Occipital lobe (tissue), 2 donors: Measurements from ENCODE around the gene ITPRIP. TPM values are rescaled to one million over a fixed set of nuclear protein-coding genes. Genes with fewer than 3 reads are reported as not detected.

Experiments
- DNase-seq: peaks from one replicate; lab custom pipeline; 2025; lab: John Stamatoyannopoulos, UW
- total RNA-seq: library from RNA; depleted of rRNA; stranded (reverse); fragments of >200 nt; gene quantifications from one replicate; pipeline ENCODE4 v1.2.3, GENCODE V29; 2014

The ITPRIP gene, protein sequence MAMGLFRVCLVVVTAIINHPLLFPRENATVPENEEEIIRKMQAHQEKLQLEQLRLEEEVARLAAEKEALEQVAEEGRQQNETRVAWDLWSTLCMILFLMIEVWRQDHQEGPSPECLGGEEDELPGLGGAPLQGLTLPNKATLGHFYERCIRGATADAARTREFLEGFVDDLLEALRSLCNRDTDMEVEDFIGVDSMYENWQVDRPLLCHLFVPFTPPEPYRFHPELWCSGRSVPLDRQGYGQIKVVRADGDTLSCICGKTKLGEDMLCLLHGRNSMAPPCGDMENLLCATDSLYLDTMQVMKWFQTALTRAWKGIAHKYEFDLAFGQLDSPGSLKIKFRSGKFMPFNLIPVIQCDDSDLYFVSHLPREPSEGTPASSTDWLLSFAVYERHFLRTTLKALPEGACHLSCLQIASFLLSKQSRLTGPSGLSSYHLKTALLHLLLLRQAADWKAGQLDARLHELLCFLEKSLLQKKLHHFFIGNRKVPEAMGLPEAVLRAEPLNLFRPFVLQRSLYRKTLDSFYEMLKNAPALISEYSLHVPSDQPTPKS
- total RNA-seq: 1.6 TPM

DNA sequence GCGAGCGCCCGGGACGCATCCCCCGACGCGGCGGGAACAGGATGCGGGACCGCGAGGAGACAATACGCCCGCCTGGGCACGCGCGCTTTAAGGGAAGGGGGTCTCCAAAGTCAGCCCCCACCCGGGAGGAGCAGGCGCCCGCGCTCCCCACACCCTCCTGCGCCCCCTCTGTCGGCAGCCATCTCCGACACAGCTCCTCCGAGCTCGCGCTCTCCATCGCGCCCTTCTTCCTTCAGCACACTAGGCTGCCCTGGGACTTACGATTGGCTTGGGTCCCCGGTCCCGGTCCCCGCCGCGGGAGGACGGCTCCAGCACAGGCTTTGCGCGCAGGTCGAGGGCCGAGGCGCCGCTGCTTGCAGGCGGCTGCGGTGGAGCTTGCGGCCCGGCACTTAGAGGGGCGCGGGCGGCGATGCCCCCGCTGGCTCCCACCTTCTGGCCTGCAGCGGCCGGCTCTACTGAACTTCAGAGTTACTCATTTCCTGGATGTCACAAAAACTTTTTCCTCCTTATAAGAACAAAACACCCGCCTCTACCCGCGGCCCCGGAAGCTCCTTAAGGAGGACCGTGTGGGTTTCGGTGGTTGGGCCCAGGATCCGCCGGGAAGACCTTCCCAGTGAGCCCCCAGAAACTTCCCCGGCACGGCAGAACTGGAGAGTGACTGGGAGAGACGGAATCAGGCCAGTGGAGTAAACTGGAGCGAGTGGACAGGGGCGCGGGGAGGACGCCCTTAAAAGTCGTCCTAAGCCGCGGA, at the start of gene ITPRIP:
TSS of gene ITPRIP (minus strand) at position 481 of the 751 bp plus-strand sequence. CDS start 22,414 bp downstream, outside the sequence.
- DNase-seq: no peak

DNA sequence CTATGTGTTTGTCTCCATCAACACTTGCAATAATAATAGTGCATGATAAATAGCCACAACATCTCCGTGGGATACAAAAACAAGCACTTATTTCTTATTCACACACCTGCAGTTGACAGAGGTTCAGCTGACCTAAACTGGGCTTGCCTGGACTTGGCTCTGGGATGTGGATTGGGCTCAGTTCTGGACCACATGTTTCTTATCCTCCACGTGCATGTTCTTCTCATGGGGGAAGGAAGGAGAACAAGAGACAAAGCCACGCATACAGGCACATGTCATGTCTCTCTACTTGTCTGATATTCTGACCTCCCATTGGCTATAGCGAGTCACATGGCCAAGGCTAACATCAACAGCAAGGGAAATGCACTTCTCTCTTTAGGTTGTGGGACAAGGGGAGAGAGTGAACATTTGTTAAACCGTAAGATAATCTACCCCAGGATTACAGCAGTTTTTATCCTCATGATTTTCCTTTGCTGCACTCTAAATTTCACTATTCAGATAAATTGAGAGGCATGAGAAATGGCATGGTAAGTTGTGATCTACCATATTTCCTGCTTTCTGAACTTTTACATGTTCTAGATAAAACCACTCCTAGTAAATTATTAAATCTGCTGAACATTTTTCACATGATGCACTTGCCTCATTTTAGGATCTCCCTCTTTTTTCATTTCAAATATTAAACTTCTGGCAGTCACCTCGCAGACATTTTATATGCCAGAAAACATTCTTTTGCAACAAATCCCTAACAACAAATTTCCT, 49.0 kb upstream of the ITPRIP start:
- DNase-seq: no peak

DNA sequence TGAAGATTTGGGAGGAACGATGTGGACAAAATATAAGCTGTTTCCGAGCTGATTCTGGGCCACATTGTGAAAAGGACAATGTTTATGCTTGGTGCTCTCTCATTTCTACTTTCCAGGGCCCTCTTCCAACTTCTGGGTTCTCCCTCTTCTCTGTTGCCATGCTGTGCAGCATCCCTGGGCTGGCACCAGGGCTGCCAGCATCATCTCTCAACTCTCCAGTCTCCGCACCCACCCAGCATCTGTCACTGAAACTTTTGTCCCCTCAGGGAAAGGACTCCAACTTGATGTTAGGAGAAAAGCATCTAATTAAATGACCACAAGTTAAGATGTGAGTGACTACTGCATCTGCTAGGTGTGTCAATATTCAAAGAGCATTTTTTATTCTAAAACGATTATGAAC, 42.1 kb upstream of the ITPRIP start:
- no peak for DNase-seq

DNA sequence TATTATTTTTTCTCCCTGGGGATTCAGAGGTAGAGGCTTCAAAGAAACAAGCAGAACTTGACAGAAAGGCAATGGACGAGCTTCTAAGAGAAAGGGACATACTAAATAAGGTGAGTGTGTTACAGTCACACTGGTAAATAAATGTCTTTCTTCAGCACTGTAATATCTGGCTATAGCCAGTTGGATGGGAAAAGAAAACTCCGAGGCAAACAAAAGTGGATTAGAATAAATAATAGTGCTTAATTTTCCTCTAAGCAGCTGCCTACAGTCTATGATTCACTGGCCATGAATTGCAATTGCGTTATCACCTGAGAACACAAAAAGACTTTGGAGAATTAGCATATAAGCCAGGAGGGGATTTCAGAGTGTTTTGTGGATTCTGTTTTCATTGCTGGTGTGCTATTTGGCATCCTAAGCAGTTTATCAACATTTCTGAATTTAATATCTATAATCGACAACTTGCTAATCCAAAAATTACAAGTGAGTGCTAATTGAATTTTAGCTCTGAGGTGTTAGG, 38.6 kb upstream of the ITPRIP start:
- no peak for DNase-seq

DNA sequence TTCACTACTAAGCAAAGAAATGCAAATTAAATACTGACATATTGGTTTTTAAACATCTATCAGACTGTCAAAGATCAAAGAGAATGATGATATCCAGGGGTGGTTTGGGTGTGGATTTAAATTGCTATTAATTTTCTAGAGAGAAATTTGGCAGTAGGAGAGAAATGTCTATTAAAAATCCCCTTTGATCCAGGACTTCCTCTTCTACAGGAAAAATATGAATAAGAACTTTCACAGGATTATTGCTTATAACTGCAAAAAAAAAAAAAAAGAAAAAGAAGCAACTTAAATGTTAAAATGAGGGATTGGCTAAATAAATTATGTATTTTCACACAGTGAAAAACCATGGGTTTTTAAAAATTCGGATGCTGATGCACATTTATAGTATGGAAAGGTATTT, 36.3 kb upstream of the ITPRIP start:
- DNase-seq: no peak

DNA sequence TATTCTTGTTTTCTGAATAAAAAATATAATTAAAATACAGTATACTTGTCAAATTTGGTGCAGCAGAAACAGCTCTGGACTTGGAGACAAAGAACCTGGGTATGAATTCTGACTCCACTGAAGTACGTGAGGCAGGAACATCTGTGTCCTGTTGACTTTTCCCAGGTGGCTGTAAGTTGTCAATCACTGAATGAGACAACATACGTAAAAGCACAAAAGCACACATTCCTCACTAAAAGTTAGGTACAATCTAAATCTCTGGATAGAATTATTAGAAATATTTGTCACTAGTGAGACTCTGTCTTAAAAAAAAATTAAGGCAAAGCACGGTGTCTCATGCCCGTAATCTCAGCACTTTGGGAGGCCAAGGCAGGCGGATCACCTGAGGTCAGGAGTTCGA, 33.5 kb upstream of the ITPRIP start:
- DNase-seq: no peak

DNA sequence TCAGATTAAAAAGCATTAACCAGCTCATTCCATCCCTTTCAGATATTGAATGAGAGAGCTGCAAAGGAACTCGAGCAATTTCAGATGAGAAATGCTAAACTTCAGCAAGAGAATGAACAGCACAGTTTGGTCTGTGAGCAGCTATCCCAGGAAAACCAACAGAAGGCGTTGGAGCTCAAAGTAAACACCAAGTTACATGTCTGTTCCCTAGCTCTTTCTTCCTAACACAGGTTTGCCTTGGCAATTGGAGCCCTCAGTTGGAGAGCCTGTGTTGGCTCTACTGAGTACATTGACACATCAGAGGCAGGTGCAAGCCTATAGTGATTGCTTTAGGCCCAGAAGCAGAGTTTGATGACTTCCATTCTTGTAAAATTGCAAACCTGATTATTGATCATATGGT, 30.1 kb upstream of the ITPRIP start:
- no peak for DNase-seq

DNA sequence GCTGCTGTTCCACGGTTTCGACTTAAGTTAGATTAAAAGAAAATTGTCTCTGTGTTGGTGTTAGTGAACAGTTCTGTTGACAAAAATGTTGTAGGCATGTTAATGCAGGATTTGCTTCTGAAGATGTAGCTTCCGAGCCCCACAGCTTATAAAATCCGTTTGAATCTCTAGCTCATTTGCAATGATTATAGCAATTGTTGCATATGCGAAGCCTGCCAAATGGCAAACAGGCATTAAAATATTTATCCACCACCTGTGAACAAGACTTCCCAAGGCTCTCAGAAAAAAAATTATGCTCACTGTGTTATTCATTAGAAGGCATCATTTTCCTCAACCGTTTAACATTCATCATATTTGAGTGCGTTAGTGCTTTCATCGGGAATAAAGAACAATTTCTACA, 29.6 kb upstream of the ITPRIP start:
- no peak for DNase-seq

DNA sequence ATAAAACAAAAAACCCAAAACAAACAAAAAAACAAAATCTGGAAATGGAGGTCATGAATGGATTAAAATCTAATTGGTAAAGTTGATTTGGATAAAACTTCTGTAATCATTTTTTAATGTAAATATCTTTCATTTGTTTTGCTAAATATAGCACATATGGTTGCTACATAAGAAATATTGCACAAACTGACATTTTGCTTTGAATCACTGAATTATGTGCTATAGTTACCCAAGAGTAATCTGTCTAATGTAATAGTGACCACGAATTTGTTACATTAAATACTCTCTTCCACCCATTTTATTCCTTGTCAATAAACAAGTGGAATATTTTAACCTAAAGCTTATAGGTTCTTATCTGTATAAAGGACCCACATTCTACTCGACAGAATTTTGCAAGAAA, 21.5 kb upstream of the ITPRIP start:
- no peak for DNase-seq

DNA sequence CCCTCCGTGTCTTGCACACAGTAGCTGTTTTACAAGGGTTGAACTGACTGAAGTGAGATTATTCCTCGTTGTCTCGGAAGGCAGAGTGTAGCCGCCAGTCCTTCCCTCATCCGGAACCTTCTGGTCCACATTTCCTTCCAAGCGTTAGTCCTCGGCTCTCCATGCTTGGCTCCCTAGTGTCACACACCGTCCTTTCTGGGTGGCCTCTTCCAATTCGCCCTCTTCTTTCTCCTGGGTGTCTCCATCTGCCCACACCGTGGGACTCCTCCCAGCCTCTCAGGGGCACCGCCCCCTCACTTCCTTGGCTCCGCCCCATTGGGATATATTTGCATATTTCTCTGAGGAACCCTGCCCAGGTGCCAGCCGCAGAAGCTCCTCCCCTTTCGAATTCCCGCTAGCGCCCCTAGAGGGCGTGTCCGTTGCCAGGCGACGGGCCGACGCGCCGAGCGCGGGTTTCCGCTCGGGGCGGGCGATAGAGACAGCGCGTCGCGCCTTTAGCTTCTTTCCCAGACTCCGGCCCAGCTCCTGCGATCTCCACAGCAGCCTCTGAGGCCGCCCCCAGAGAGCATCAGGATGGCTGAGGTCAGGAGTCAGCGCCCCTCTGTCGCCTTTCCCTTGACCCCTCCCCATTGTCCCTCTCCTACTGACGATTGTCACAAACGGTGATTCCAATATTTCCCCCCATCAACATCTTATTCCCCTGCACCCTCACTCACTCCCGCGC, 15.2 kb upstream of the ITPRIP start, which contains the start of gene CFAP58:
TSS of gene CFAP58 (plus strand) at position 509 of the 724 bp plus-strand sequence. CDS start at position 574, 65 bp downstream.
- DNase-seq: peak; percentile 79

DNA sequence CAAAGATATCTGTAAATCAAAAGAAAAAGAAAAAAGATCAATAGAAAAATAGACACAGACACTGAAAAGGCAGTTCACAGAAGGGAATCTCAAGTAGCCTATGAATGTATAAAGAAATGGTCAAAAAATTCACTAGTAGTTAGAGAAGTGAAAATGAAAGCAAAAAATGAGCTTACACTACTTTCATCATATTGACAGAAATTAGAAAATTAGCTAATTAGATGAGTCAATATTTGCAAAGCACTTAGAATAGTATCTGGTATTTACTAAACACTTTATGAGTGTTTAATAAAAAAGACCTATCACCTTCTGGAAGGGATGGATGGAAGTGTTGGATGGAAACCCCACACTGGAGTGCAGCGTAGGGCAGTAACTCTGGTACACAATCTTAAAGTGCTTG, 13.7 kb upstream of the ITPRIP start:
- no peak for DNase-seq

DNA sequence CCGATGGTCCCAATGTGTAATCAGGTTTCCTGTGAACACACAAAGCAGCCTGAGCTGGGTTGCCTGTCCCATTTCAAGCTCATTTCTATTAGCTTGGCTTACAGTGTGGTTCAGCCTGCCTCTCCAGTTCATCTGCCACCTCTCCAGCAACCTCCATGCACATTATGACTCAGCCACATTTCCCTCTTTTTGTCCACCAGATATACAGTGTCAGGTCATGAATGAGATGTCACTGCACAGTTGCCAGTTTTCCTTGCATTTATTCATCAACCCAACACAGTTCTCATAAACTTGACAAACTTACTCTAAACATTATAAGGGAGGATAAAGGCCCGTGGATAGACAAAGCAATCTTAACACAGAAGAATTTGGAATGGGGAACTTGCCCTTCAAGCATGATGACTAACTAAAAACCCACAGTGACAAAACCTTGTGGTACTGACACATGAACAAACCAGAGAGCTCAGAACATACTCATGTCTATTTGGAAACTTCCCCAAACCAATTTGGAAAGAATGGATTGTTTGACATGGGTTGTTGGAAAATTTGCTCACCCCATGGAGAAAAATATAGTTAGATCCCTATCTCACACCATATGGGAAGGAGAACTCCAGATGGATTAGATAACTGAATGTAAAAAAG, 12.9 kb upstream of the ITPRIP start:
- DNase-seq: no peak

DNA sequence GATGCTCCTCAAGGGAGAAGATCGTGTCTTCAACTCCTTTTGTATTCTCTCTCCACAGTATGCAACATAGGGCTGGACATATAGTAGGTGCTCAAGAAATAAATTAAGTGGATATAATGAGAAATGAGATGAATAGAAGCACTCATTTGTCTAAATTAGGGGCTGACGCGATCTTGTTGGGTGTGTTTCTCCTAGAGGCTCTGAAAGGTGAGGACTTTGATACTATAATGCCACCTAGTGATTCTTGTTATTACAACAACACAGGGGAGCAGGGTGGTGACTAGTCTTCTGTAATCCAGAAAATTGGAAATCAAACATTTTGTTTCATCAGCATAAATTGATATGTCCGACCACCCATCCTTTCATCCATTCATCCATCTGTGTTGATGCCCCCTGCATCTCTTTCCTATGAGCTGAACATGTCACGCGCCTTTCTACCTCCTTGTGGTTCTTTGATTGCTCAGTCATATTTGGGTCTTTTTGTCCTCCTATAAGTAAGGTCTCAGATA, 11.9 kb upstream of the ITPRIP start:
- DNase-seq: no peak

DNA sequence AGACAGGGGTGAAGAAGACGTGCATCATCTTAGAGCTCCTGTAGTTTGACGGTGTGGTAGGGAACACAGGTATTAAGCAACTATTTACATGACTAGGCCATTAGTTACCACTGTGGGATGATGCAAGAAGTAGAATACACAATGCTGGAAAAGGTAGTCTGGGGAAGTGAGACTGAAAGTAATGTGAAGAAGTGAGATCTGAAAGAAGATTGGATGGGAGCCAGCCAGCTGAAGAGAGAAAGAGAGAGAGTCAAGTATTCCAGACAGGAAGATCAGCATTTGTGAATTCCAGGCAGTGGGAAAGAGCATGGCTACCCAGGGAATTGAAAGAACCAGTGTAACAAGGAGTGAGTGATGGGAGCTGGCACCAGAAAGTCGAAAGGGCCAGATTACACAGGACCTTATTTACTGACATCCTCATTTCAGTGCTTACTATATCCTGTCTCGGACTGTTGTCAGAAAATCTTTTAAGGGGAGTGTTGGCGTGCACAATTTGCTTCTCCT, 11.4 kb upstream of the ITPRIP start:
- no peak for DNase-seq

DNA sequence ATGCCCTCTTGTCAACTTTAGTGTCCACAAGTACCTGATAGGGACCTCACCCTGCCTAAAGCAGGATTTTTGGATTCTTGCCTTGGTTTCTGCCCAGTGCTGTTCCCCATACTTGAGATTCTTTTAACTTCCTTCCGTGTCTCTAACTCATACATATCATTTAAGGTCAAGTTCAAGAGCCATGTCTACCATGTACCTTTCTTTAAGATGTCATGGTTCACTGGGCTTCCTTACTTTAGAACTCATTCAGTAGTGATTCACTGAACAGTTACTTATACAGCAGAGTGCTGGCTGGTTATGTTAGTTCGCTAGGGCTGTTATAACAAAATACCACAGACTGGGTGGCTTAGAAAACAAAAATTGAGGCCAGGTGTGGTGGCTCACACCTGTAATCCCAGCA, 10.3 kb upstream of the ITPRIP start:
- DNase-seq: no peak

DNA sequence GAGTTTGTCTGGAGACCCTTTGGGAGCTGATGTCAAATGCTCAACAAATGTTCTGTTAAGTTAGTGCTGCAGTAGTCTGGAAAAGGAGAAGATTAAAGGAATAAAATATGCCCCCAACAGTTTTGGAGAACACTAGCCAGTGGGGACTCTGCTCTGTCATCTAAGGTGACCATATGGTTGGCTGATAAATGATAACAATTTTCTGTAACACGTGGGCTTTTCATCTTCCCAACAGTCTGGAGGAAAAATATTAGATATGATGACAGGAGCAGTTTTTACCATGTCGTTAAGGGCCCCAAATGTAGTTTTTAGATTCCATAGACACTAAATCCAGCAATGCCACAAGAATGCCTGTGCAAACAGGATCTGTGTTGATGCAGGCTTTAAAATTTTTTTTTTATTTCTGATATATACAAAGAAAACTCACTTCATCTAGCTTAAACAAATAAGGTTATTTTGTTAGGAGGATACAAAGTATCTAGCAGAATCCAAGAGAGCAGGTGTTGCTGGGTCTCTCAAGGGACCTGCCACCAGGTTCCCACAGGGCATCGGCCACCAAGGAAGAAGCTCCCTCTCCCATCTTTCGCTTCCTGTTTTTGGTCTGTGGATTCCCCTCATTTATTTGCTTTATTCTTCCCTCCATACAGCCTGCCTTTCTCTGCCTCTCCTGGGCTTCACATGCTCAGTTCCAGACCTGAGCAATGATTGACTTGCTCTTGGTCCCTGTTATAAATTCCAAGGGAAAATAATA, 9.2 kb upstream of the ITPRIP start:
- DNase-seq: no peak

DNA sequence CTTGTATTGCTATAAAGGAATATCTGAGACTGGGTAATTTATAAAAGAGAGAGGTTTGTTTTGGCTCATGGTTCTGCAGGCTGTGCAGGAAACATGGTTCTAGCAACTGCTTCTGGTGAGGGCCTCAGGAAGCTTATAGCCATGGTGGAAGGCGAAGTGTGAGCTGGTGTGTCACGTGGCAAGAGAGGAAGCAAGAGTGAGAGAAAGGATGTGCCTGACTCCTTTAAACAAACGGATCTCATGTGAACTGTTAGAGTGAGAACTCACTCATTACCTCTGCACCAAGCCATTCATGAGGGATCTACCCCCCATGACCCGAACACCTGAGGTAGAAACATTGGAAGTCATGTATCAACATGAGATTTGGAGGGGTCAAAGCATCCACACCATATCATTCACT, 7.7 kb upstream of the ITPRIP start:
- no peak for DNase-seq

DNA sequence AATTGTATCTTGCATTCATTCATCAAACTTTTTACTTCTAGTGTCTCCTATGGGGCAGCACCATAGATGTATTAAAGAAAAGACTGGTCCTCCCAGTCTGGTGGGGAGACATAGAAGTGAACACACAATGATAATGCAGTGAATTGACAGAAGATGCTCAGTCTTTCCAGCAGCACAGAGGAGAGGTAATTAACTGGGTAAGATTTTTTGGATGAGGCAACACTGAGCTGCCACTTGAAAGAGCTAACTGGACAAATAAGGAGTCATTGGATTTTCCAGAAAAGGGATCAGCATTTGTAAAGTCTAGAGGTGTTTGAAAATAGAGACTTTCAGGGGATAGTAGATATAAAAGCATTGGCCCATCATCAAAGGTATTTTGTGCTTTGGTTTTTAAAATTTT, 7.2 kb upstream of the ITPRIP start:
- DNase-seq: no peak

DNA sequence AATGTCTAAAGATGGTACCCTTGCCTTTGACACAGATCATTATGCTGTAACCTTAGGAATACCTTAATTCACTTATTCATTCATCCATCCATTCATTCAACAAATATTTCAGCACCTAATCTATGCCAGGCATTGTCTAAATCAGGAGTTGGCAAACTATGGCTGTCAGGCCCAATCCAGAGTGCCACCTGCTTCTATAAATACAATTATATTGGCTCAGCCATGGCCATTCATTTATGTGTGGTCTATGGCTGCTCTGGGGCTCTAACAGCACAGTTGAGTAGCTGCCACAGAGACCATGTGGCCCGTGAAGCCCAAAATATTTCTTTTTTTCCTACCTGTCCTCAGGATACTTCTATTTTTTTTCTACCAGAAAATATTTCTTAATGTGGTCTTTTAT, 6.0 kb upstream of the ITPRIP start:
- no peak for DNase-seq
